Endothelial cell of hepatic sinusoid (primary cell): ENCODE measurements around the gene EPHB6.

Experiments used
- in situ Hi-C: cut with HindIII; loops from 2 replicates; pipeline ENCODE4 v1.10.0; 2017; ENCODE audit warnings: low sequenced_read_pairs

The EPHB6 gene

DNA sequence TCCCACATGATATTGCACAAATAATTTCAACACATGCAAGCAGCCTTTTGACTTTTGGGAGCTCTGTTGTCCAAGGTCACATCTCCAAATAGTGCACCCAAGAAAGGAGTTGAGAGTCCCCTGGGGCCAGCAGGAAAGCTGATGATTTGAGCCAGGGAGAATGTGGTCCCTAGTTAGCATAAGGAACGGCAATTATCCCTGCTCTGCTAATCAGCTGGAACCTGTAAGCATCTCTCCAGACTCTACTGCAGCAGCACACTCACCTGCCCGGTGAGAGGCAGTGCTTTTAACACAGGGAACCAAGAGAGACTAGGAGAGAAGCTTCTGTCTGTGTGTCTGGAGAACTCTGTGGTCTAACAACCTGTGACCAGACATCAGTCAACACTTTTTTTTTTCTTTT, 61.6 kb downstream of the EPHB6 start:
- in situ Hi-C loops, result no loop called here

DNA sequence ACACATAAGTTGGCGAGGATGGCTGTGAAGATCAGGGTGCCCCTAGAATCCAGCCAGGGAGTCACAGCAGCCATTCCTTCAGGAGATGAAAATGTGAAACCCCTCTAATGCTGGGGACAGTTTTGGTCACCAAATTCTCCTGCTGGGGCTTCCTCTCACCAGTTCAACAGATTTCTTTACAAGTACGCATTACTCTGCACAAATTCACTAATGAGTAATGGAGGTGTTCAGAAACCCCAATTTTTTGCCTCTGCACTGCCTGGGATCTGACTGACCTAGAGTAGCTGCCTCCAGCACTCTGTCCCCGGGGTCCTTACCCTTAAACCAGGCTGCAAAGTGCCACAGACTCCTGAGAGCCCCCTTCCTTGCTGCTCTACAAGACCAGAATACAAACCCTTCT, 62.6 kb downstream of the EPHB6 start:
- in situ Hi-C loops, result no loop called here

DNA sequence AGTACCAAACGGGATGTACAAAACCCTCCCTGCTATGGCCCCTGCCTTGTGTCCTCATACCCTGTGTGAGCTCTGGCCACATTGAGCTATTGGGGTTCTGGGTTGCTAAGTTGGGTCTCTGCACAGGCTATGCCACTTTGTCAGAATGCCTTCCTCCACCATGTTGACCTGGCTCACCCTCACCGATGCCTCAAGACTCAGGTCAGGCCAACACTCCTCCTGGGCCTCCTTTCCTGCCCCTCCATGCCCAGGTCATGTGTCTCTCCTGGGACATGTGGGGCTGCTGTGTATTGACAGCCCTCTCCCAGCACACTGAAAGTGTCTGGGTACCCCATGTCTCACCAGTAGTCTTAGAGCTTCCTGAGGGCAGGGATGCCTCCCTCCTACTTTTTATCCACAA, 64.0 kb downstream of the EPHB6 start:
- in situ Hi-C loops, result no loop called here

DNA sequence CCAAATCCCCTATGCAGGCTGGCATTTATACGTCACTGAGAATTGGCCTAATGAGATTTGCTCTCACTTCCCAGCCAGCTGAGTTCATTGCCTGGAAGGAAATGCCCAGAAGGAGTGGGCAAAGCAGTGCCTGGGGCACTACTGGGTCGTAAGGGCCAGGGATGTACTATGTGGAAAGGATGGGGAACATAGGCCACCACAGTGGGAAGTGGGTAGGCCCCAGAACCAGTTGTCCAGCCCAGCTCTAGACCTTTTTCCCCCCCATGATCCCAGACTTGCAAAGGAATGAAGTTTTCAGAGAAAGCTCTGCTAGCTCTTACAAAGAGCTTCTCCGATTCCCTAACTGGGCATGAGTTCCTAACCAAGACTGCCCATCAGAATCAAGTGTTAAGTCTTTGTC, 64.8 kb downstream of the EPHB6 start:
- in situ Hi-C loops, result no loop called here
